Tongue (tissue), 2 donors: ENCODE measurements around the gene KRT86. TPM values are rescaled to one million over a fixed set of nuclear protein-coding genes. Genes with fewer than 3 reads are reported as not detected.

Source experiments
- DNase-seq: peaks from one replicate; pipeline ENCODE4 v3.0.0-alpha.2; 2015
- total RNA-seq: library from RNA; depleted of rRNA; stranded (reverse); fragments of >200 nt; gene quantifications from one replicate; pipeline ENCODE4 v1.2.3, GENCODE V29; 2014

Gene KRT86
- not detected for total RNA-seq

DNA sequence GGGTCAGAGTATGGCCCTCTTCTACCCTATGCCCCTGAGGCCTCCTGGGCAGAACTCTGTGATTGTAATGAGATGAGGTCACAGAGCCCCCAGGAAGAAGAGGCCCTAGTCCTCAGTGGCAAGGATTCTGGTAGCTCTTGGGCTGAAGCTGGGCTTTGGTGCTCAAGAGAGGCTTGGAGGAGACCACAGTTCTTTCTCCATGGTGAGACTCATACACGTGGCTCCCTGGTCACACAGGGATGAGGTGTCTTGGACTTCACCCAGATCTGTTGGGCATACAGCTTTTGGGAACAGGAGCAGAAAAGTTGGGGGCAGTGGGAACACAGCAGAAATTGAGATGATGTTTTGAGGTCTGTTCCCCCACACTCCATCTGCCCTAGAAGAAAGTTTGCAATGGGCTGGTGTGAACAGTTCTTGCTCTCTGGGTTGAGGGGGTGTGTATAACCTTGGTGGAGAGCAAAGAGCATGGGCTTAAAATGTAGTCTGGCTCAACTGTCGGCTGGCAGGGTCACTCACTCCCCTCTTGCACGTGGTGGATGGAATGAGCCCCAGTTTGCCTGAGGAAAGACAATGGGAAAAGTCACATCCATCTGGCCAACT lies at the start of gene KRT86:
KRT86 (plus strand) TSS at position 125 of the 600 bp plus-strand sequence. CDS start 27,272 bp downstream, outside the sequence.
- DNase-seq, result no peak

- no peak for DNase-seq
These were observed 48.7 kb upstream of the KRT86 start for GRCh38 chr12:52225752-52226151.

DNA sequence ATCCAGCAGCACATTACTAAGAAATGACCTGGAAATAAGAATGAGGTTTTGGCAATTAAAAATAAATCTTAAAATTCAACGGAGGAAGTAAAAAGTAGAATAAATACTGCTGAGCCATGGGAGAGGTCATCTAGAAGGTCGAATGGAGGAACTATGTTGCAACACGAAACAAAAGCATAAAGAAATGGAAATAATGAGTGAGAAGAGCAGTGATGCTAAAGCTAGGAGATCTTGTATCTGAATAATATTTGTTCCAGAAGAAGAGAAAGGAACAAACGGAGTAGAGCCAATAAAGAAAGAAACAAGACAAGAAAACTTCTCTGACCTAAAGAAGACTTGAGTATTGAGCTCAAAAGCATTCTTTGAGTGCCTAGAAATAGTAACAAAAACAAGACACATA lies 48.0 kb upstream of the KRT86 start:
- no peak for DNase-seq

GRCh38 chr12:52227606-52228166 lies 46.8 kb upstream of the KRT86 start:
- DNase-seq, result no peak

- DNase-seq, result no peak
These were observed 46.1 kb upstream of the KRT86 start for GRCh38 chr12:52228366-52228765.

- no peak for DNase-seq
These were observed 45.5 kb upstream of the KRT86 start for GRCh38 chr12:52228931-52229330.

- DNase-seq, result no peak
These were observed 44.6 kb upstream of the KRT86 start for GRCh38 chr12:52229836-52230343.

DNA sequence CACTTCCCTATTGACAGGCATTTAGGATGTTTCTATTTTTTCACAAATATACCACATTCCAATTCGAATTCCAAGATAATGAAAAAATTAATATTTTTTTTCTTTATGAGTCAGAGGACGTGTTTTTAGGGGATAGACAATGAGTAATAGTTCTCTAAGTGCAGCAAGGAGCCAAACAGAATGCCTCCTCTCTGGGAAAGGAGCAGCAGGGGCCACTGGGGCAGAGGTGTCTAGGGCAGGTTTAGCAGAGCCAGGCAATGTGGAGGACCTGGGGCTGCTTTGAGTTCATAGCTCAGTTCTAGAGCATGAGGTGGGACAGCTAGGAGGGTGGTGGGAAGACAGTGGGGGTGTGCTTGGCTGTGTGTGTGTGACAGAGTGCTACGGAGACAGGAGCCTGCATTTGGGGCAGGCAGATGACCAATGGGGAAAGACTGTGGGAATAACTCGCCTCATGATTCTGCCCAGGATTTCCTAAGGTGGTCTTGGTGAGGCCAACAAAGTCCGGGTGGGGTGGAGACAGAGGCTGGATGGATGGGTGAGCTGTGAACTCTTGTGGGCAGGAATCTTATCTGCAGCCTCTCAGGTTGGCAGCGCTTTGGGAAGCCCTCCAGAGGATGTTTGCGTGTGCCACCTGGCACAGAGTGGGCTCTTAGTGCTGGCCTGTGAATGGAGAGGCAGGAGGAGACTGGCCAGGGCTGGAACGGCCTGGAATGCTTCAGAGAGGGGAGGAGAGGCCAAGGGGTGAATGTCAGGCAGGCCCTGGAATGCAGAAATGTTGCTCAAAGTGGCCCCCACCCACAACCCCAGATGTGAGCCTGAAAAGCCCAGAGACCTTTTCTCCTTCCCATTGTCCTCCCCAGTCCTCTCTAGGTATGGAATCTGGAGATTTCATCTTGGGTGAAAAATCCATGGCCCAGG lies 43.8 kb upstream of the KRT86 start:
- no peak for DNase-seq

DNA sequence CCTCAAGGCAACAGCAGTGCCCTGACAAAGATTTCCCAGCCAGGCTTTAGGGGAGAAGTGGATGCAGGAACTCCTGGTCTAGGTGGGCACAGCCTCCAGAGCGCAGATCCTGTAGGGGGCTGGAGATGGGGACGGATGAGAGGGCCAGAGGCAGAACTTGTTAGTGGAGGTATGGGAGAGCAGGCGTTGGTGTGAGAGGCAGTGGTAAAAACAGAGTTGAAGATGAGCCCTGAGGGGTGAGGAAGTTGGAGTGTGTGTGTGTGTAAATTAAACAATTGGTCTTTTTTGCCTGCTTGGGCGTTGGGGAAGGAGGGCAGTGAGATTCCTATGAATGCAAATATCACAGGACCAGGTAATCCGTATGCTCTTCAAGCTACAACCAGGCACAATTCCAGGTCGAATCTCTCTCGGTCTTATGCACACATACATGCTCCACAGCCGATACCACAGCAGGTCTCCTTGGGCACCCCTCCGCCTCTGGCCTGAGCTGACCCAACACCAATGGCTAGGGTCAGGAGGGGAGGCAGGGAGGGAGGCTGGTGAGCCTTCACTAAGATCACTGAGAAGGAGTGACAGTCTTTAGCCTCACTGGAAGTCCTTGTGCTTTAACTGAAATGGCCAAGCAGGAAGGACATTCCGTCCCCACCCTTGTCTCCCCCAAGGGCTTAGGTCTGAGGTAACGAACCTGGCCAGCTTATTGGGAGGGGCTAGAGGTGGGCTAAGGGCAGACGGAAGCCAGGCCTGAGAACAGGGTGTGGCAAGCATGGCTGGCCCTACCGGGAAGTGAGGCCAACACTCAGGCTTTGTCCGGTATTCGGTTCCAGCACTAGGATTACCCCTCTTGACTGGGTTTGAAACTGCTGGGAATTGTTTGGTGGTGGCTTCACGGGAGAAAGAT lies 42.9 kb upstream of the KRT86 start:
- no peak for DNase-seq

- DNase-seq, result no peak
These were observed 42.2 kb upstream of the KRT86 start for GRCh38 chr12:52232203-52232673.

DNA sequence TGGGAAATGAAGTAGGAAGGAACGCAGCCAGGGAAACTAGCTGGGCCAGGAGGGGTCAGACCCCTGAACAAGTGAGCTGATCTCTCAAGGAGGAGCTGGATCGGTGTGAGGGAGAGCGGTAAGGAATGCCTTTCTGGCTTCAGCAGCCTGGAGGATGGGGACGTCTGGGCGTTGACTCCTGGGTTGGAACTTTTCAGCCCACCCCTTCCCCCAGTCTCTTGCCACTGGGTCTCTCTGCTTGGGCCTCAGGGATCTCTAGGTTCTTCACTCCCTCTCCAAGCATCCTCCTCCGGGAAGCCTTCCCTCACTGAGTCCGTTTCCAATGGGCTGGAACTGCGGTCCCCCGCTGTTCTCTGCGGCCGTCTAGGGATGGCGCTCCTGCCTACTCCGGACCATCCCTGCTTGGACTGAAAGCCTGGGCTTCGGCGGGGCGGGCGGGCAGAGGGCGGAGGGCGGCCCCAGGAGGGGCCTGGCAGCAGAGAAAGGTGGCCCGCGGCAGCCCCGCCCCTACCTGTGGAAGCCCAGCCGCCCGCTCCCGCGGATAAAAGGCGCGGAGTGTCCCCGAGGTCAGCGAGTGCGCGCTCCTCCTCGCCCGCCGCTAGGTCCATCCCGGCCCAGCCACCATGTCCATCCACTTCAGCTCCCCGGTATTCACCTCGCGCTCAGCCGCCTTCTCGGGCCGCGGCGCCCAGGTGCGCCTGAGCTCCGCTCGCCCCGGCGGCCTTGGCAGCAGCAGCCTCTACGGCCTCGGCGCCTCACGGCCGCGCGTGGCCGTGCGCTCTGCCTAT lies 41.6 kb upstream of the KRT86 start, which contains the start of gene KRT7:
KRT7 (plus strand) TSS at position 570 of the 788 bp plus-strand sequence; CDS start at position 624, 54 bp downstream.
- DNase-seq, result no peak

DNA sequence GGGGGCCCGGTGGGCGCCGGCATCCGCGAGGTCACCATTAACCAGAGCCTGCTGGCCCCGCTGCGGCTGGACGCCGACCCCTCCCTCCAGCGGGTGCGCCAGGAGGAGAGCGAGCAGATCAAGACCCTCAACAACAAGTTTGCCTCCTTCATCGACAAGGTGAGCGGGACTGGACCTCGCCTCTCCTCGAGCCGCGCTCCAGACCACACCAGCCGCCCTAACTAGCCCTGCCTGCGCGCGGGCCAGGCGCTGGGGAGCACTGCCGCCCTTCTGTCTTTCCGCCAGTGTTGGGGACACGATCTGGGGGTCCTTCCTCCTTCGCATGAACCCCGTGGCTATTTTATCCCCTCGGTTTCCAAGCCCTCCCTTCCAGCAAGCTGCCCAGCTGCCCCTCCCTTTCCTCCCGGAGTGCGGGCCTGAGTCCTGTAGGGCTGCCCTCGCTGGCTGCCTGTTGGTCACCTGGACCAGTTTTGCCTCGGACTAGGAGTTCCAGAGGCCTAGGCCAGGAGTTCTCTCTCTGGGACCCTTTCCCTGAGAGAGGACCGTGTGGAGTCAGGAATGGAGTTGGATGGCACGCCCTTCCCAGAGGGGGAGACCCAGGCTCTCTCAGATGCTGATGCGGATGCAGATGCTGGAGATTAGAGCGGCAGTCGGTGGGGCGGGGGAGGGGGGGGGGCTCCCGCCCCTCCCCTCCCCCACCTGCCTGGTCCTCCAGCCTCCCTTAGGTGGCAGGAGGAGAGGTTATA lies 40.8 kb upstream of the KRT86 start:
- DNase-seq, result no peak

GRCh38 chr12:52234223-52234810 lies 40.1 kb upstream of the KRT86 start:
- no peak for DNase-seq

DNA sequence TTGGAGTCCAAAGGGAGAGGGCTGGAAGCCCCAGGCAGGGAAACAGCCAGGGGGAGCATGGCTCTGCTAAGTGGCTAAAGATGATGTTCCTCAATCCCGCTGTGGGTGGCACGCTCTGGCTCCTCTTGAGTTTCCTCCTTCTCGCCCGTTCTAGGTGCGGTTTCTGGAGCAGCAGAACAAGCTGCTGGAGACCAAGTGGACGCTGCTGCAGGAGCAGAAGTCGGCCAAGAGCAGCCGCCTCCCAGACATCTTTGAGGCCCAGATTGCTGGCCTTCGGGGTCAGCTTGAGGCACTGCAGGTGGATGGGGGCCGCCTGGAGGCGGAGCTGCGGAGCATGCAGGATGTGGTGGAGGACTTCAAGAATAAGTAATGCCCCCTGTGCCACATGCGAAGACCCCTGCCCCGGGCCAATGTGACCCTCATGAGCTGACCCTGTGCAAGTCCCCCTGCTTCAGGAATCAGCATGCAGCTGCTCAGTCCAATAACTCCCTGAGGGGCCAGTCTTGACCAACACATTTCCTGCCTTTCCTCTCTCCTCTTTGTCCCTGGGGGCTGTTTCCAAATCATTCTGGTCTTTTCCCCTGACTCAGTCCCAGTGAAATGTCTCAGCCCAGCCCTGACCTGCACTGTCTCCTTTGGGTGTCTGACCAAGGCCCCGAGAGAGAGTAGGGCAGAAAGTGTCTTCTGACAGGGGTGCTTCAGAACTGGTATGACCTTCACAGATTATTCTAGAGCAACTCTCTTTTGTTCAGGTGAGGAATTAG lies 39.3 kb upstream of the KRT86 start:
- DNase-seq, result no peak

- DNase-seq, result no peak
These were observed 38.6 kb upstream of the KRT86 start for GRCh38 chr12:52235822-52236361.

- DNase-seq, result no peak
These were observed 37.9 kb upstream of the KRT86 start for GRCh38 chr12:52236386-52237050.

DNA sequence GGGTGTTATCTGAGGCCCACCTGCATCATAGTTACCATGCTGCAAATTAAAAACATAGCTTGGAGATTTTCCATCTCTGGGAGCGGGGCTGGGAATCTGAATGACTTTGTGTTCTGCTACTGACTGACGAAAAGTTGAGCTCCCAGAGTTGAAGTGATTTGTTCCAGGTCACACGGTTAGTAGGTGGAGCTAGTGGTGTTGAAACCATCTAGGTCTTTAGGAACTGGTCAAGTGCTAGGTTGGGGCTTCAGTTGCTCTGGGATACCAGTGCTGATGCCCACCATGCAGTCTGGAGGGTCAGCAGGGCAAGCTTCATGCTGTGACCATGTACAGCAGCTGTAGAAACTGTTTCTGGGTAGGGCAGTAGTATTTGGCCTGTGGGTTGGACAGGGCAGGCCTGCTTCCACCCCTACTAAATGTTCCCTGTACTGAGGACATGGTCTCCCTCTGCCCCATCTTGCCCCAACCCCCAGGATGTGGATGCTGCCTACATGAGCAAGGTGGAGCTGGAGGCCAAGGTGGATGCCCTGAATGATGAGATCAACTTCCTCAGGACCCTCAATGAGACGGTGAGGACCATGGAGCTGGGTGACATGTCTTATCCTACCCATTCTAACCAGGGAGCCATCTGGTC lies 36.1 kb upstream of the KRT86 start:
- no peak for DNase-seq
